IPS-NIHi7 (cell line): Measurements from ENCODE around the gene TAS2R19.

Experiments
- DNase-seq: peaks from one replicate; pipeline ENCODE4 v3.0.0; 2012; ENCODE audit warnings: mixed read lengths; ENCODE audit errors: extremely low spot score

TAS2R19 gene

GRCh38 chr12:10994307-10994706 lies 28.1 kb downstream of the TAS2R19 start:
- no peak for DNase-seq

DNA sequence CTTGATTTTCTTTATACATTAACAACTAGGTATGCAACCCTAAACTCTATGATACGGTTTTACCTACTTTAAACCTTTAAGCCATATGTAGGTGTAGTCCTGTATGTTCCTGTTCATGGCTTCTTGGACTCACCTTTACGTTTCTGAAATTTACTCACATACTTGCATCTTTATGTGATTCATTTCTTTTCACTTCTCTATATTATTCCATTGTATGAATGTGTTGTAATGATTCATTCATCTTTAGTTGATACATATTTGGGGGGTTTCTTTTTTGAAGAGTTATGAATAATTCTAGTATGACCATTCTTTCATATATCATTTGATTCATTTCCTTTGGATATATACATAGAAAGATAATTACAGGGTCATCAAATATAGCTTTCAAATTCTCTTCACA lies 33.3 kb downstream of the TAS2R19 start:
- DNase-seq, result no peak

GRCh38 chr12:10986812-10987211 lies 35.6 kb downstream of the TAS2R19 start, which contains the start of gene TAS2R50:
Gene TAS2R50, minus strand, starts transcription at chr12:10986912. Its CDS starts 52 bp downstream, at chr12:10986860.
- DNase-seq, result no peak

DNA sequence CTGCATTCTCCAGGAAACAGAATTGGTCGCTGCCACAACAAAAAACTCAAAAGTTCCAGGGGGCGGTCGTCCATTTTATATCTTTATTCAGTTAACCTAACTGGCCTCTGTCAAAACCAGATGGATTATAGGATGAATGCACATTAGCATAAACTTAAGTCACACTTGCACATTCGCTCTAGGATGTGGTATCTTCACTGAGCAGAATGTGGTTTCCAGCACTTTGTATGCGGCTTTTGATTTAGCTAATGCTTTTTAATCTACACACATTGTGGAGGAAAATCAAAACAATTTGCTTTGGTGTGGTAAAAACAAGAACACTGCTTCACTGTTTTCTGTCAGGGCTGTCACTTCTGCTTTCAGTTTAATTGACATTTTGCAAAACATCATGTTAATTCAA lies 40.2 kb downstream of the TAS2R19 start:
- DNase-seq, result no peak

- no peak for DNase-seq
Observed at GRCh38 chr12:10974965-10975364, 47.5 kb downstream of the TAS2R19 start.
